ENCODE measurements around the gene EML6. TPM values are rescaled to one million over a fixed set of nuclear protein-coding genes. Genes with fewer than 3 reads are reported as not detected.

The EML6 gene
- total RNA-seq, 1 experiment from 2014 or later: 6.6 TPM

GRCh38 chr2:54975598-54976492 is 252.4 kb downstream of the EML6 start:
- ChIA-PET RAD21 (ENCODE audit: low non-redundant PET in 1 of 2, low total read pairs in 2 of 2, uncharacterized antibody in 2 of 2, unreplicated experiment in 2 of 2) (no interaction called here), CTCF (no interaction called here), POLR2A (no interaction called here)
- no peaks in the 10 kb centered on the region for H3K27me3 ChIP-seq (ENCODE audit: insufficient read depth, low read length)
- H4K20me1 ChIP-seq (ENCODE audit: insufficient read depth): peaks cover 20% of the 10 kb centered on the region
- no peak overlapping the region for H3K4me3 ChIP-seq (replicated peaks in 1 of 2; ENCODE audit: low read depth in 1 of 2, low read length in 2 of 2)
- DNase-seq (ENCODE audit: low read depth, low spot score): no peak
- intact Hi-C loops (cut with micrococcal nuclease): no loop called here
- no peak overlapping the region for H3K27ac ChIP-seq (ENCODE audit: low read depth, low read length)
- H3K9me3 ChIP-seq (ENCODE audit: control insufficient read depth in 1 of 2, insufficient read depth in 1 of 2, low read depth in 1 of 2, low read length in 2 of 2): no peaks in the 10 kb centered on the region
- no peak overlapping the region for H3K9ac ChIP-seq (ENCODE audit: low read length)
- no peak overlapping the region for H3K4me2 ChIP-seq (ENCODE audit: low read length)
- no peaks in the 10 kb centered on the region for H3K9me2 ChIP-seq (ENCODE audit: insufficient read depth)
- no peak for ATAC-seq
- TF ChIP-seq SRF (IDR thresholded peaks at IDR 0.05; ENCODE audit: low read depth): no peak
- TF ChIP-seq POLR2AphosphoS5 (IDR thresholded peaks at IDR 0.05; ENCODE audit: low read depth, low read length): no peak; the same call in 1 of the 2 replicates
- H3K4me1 ChIP-seq (ENCODE audit: control insufficient read depth in 1 of 2, insufficient read depth in 2 of 2, low read length in 2 of 2): no peaks in the 10 kb centered on the region
- no peak overlapping the region for H2AFZ ChIP-seq (ENCODE audit: low read depth, low read length, poor library complexity, severe bottlenecking)
- no TSS peak for BruUV-seq (replicated peaks)
- peaks cover 82% of the 10 kb centered on the region for H3K79me2 ChIP-seq (ENCODE audit: insufficient read depth, low read length)
- peaks cover 0 to 28% of the 10 kb centered on the region in 2 experiments; a peak in 2 of 4 replicates for H3K36me3 ChIP-seq (ENCODE audit: control insufficient read depth in 1 of 2, insufficient read depth in 2 of 2, low read length in 2 of 2)

GRCh38 chr2:54977149-54977548 is 253.7 kb downstream of the EML6 start:
- no peak for ATAC-seq
- RAD21 ChIA-PET (ENCODE audit: low non-redundant PET in 1 of 2, low total read pairs in 2 of 2, uncharacterized antibody in 2 of 2, unreplicated experiment in 2 of 2): no interaction called here
- no peak for DNase-seq (ENCODE audit: low read depth, low spot score)

More at GRCh38 chr2:54977149-54977548, 253.7 kb downstream of the EML6 start:
- Histone ChIP-seq H3K79me2 (ENCODE audit: insufficient read depth, low read length) (peaks cover 92% of the 10 kb centered on the region), H3K36me3 (ENCODE audit: control insufficient read depth in 1 of 2, insufficient read depth in 2 of 2, low read length in 2 of 2) (peaks cover 4 to 17% of the 10 kb centered on the region in 2 experiments; a peak in 2 of 4 replicates), H3K4me1 (ENCODE audit: control insufficient read depth in 1 of 2, insufficient read depth in 2 of 2, low read length in 2 of 2) (no peaks in the 10 kb centered on the region), H3K27ac (ENCODE audit: low read depth, low read length) (no peak overlapping the region), H3K4me3 (replicated peaks in 1 of 2; ENCODE audit: low read depth in 1 of 2, low read length in 2 of 2) (no peak overlapping the region), H3K4me2 (ENCODE audit: low read length) (no peak overlapping the region), H2AFZ (ENCODE audit: low read depth, low read length, poor library complexity, severe bottlenecking) (no peak overlapping the region), H3K9me3 (ENCODE audit: control insufficient read depth in 1 of 2, insufficient read depth in 1 of 2, low read depth in 1 of 2, low read length in 2 of 2) (no peaks in the 10 kb centered on the region), H3K9ac (ENCODE audit: low read length) (no peak overlapping the region), H3K9me2 (ENCODE audit: insufficient read depth) (no peaks in the 10 kb centered on the region), H3K27me3 (ENCODE audit: insufficient read depth, low read length) (no peaks in the 10 kb centered on the region), H4K20me1 (ENCODE audit: insufficient read depth) (peaks cover 14% of the 10 kb centered on the region)
- POLR2A ChIA-PET: no interaction called here
- TF ChIP-seq SIN3A (IDR thresholded peaks at IDR 0.05; ENCODE audit: low read depth): no peak
- no TSS peak for BruUV-seq (replicated peaks)
- CTCF ChIA-PET: no interaction called here
- intact Hi-C loops (cut with micrococcal nuclease): no loop called here

Data from HCT116 (cell line).